Trophoblast cell (in vitro differentiated cells and primary cell): Measurements from ENCODE around the gene SCART1.
"Not testable (repeated sequence)": the region's sequence is repeated elsewhere in the genome, so short reads cannot be mapped to it uniquely, and the experiment has no call there.

ENCODE experiments used
- DNase-seq, 2 donors: peaks; one replicate each; pipeline ENCODE4 v3.0.0-alpha.2; 2016
- H2AFZ ChIP-seq: 2 replicates; pipeline ENCODE4 v1.6.1; 2013; ENCODE audit warnings: low read length, moderate library complexity, mild to moderate bottlenecking; ENCODE audit not compliant: insufficient read depth, poor library complexity
- H2AK5ac ChIP-seq: 2 replicates; pipeline ENCODE4 v1.6.1; 2013; ENCODE audit warnings: mild to moderate bottlenecking, low read length
- H2BK120ac ChIP-seq: 2 replicates; pipeline ENCODE4 v1.6.1; 2013; ENCODE audit warnings: low read length, mild to moderate bottlenecking, moderate library complexity; ENCODE audit not compliant: insufficient read depth, poor library complexity
- H2BK12ac ChIP-seq: 2 replicates; pipeline ENCODE4 v1.6.1; 2013; ENCODE audit warnings: mild to moderate bottlenecking, low read length, moderate library complexity
- H2BK5ac ChIP-seq: 2 replicates; pipeline ENCODE4 v1.6.1; 2013; ENCODE audit warnings: low read length, low read depth, moderate library complexity, mild to moderate bottlenecking; ENCODE audit not compliant: poor library complexity
- H3K14ac ChIP-seq: 2 replicates; pipeline ENCODE4 v1.6.1; 2013; ENCODE audit warnings: mild to moderate bottlenecking, low read length
- H3K18ac ChIP-seq: 2 replicates; pipeline ENCODE4 v1.6.1; 2013; ENCODE audit warnings: mild to moderate bottlenecking, low read length
- H3K23ac ChIP-seq: 2 replicates; pipeline ENCODE4 v1.6.1; 2013; ENCODE audit warnings: low read length
- H3K27ac ChIP-seq: 2 replicates; pipeline ENCODE4 v1.5.1; 2013; ENCODE audit warnings: low read depth, mild to moderate bottlenecking, inconsistent platforms, low read length, moderate library complexity
- H3K27me3 ChIP-seq: 2 replicates; pipeline ENCODE4 v1.6.1; 2013; ENCODE audit warnings: inconsistent platforms, mild to moderate bottlenecking, low read length, moderate library complexity; ENCODE audit not compliant: insufficient read depth
- H3K36me3 ChIP-seq, 2 experiments: 1 replicate in 1 of 2; 2 replicates in 1 of 2; pipeline ENCODE4 v1.6.1; 2013; ENCODE audit warnings: low read length in 2 of 2, mild to moderate bottlenecking in 2 of 2, moderate library complexity in 1 of 2; ENCODE audit not compliant: insufficient read depth in 2 of 2, control insufficient read depth in 1 of 2
- H3K4ac ChIP-seq: 2 replicates; pipeline ENCODE4 v1.6.1; 2013; ENCODE audit warnings: low read depth, mild to moderate bottlenecking, low read length, moderate library complexity
- H3K4me1 ChIP-seq, 2 experiments: 1 replicate in 1 of 2; 2 replicates in 1 of 2; pipeline ENCODE4 v1.6.1; 2013; ENCODE audit warnings: low read length in 2 of 2, mild to moderate bottlenecking in 2 of 2, moderate library complexity in 1 of 2; ENCODE audit not compliant: insufficient read depth in 2 of 2, control insufficient read depth in 1 of 2
- H3K4me2 ChIP-seq: 2 replicates; pipeline ENCODE4 v1.6.1; 2013; ENCODE audit warnings: inconsistent platforms, mild to moderate bottlenecking, low read length, moderate library complexity
- H3K4me3 ChIP-seq: 2 replicates; pipeline ENCODE4 v1.5.1; 2013; ENCODE audit warnings: mild to moderate bottlenecking, low read depth, low read length, inconsistent platforms
- H3K79me1 ChIP-seq: one replicate; pipeline ENCODE4 v1.6.1; 2013; ENCODE audit warnings: low read length
- H3K79me2 ChIP-seq: 2 replicates; pipeline ENCODE4 v1.6.1; 2013; ENCODE audit warnings: low read length, mild to moderate bottlenecking; ENCODE audit not compliant: control insufficient read depth, insufficient read depth, poor library complexity
- H3K9ac ChIP-seq: 2 replicates; pipeline ENCODE4 v1.6.1; 2013; ENCODE audit warnings: mild to moderate bottlenecking, low read length
- H3K9me3 ChIP-seq: 2 replicates; pipeline ENCODE4 v1.6.1; 2013; ENCODE audit warnings: low read depth, mild to moderate bottlenecking, control low read depth, inconsistent platforms, low read length; ENCODE audit not compliant: insufficient read depth
- H4K12ac ChIP-seq: 2 replicates; pipeline ENCODE4 v1.6.1; 2013; ENCODE audit warnings: low read depth, mild to moderate bottlenecking, low read length, moderate library complexity
- H4K8ac ChIP-seq: 2 replicates; pipeline ENCODE4 v1.6.1; 2013; ENCODE audit warnings: low read depth, mild to moderate bottlenecking, low read length, moderate library complexity
- H4K91ac ChIP-seq: one replicate; pipeline ENCODE4 v1.6.1; 2013; ENCODE audit warnings: low read depth, mild to moderate bottlenecking, low read length, moderate library complexity
- WGBS: extraction: QIAGEN DNeasy Blood & Tissue Kit; methylation state at CpG from one replicate; pipeline ENCODE4 v1.1.7; 2013; ENCODE audit warnings: missing lambda C conversion rate; ENCODE audit not compliant: insufficient read length, insufficient coverage; ENCODE audit errors: extremely low coverage; 5-methylcytosine and 5-hydroxymethylcytosine counted together

The SCART1 gene

DNA sequence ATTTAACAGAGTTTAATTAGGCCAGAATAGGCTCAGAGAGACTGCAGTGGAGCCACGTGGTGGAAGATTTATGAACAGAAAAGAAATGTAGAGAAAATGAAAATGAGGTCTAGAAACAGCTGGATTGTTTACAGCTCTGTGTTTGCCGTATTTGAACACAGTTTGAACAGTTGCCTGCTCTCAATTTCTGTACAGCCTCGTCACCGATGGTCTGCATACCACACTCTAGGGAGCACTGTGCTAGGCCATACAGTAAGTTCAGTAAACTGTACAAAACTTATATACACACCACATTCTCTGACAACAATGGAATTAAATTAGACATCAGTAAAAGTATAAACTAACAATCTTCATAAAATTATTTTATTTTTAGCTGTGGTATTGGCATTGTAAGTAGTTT lies 62.3 kb downstream of the SCART1 start:
- no peaks in the 10 kb centered on the region for H3K27me3 ChIP-seq
- no peak overlapping the region for H4K91ac ChIP-seq
- no peak for DNase-seq
- no peak overlapping the region for H3K23ac ChIP-seq
- no peak overlapping the region for H2BK5ac ChIP-seq
- no peak overlapping the region for H3K27ac ChIP-seq
- no peak overlapping the region for H3K4ac ChIP-seq
- no peak overlapping the region for H3K9ac ChIP-seq
- H2BK12ac ChIP-seq: no peak overlapping the region
- no peak overlapping the region for H2AFZ ChIP-seq
- no peak overlapping the region for H2AK5ac ChIP-seq
- H3K14ac ChIP-seq: no peak overlapping the region
- H3K79me1 ChIP-seq: no peaks in the 10 kb centered on the region
- no peaks in the 10 kb centered on the region for H3K79me2 ChIP-seq
- no peak overlapping the region for H4K12ac ChIP-seq
- no peak overlapping the region for H4K8ac ChIP-seq
- no peak overlapping the region for H3K18ac ChIP-seq
- no peak overlapping the region for H3K4me3 ChIP-seq
- H3K4me2 ChIP-seq: no peak overlapping the region
- peaks cover 15% of the 10 kb centered on the region for H3K9me3 ChIP-seq
- no peaks in the 10 kb centered on the region for H3K36me3 ChIP-seq
- H3K4me1 ChIP-seq: no peaks in the 10 kb centered on the region
- H2BK120ac ChIP-seq: no peak overlapping the region
- no CpG with 5 or more reads among the region's 4 CpGs for WGBS

DNA sequence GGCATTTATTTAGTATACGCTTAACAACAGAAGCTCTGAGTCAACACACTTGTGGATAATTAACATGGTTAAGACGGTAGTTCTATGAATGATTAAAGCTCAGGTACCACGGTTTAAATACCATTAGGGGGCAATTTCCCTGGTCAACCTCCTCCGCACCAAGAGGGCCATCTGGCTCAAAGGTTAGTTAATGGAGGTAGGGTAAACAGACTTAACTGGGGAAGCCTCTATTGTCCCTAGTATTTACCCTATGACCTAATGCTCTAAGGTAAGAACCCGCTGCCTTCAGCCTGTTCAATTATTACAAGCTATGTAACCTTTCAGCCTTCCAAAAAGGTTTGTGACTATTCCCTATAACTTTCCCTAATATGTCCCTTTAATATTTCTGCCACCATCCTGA lies 64.8 kb downstream of the SCART1 start:
- H4K8ac ChIP-seq, H3K4me2 ChIP-seq, H3K4me1 ChIP-seq, H2BK12ac ChIP-seq, H2BK120ac ChIP-seq, H3K14ac ChIP-seq, H2AK5ac ChIP-seq, H3K23ac ChIP-seq, H3K36me3 ChIP-seq, H4K12ac ChIP-seq, H3K9ac ChIP-seq, H4K91ac ChIP-seq, H2BK5ac ChIP-seq, H3K79me1 ChIP-seq, H3K27me3 ChIP-seq, H3K4me3 ChIP-seq, H3K79me2 ChIP-seq, H3K4ac ChIP-seq, H2AFZ ChIP-seq, H3K27ac ChIP-seq, H3K18ac ChIP-seq: not testable (repeated sequence)
- peaks cover 13% of the 10 kb centered on the region for H3K9me3 ChIP-seq
- DNase-seq: peak in 1 of 2 donors; percentile 9
- no CpG with 5 or more reads among the region's 5 CpGs for WGBS
